WTC11 (cell line): ENCODE data around the gene DACT1.

Experiments
- ATF1 ChIP-seq: sonication (generic); formaldehyde crosslinking; IDR thresholded peaks from 2 replicates; pipeline ENCODE4 v1.8.1; 2023; ENCODE audit warnings: mild to moderate bottlenecking, moderate library complexity, missing genetic modification reagents
- CTCF ChIP-seq: fragments of 200-600 bp; IDR thresholded peaks from 2 replicates; pipeline ENCODE4 v1.8.0; 2022; ENCODE audit warnings: antibody characterized with exemption
- SP1 ChIP-seq: sonication (generic); formaldehyde crosslinking; conservative IDR thresholded peaks from 2 replicates; pipeline ENCODE4 v1.8.1; 2022; ENCODE audit warnings: missing genetic modification reagents
- STAT6 ChIP-seq: sonication (generic); formaldehyde crosslinking; conservative IDR thresholded peaks from 2 replicates; pipeline ENCODE4 v1.8.1; 2023; ENCODE audit warnings: mild to moderate bottlenecking, low read depth, missing genetic modification reagents, moderate library complexity
- ZNF138 ChIP-seq: sonication (generic); formaldehyde crosslinking; conservative IDR thresholded peaks from 2 replicates; pipeline ENCODE4 v1.8.1; 2022; ENCODE audit warnings: mild to moderate bottlenecking, moderate library complexity, missing genetic modification reagents
- ZNF263 ChIP-seq: sonication (generic); formaldehyde crosslinking; IDR thresholded peaks from 2 replicates; pipeline ENCODE4 v1.8.1; 2022; ENCODE audit warnings: low read depth, mild to moderate bottlenecking, moderate library complexity, missing genetic modification reagents
- TF ChIP-seq, protein P1 (sequence below): sonication (generic); formaldehyde crosslinking; IDR thresholded peaks from 2 replicates; pipeline ENCODE4 v1.8.1; 2023; ENCODE audit warnings: mild to moderate bottlenecking, missing genetic modification reagents
- TF ChIP-seq, protein P2 (sequence below): sonication (generic); formaldehyde crosslinking; IDR thresholded peaks from 2 replicates; pipeline ENCODE4 v1.8.1; 2023; ENCODE audit warnings: mild to moderate bottlenecking, missing genetic modification reagents, moderate library complexity
- TF ChIP-seq, protein P3 (sequence below): sonication (generic); formaldehyde crosslinking; IDR thresholded peaks from 2 replicates; pipeline ENCODE4 v1.8.1; 2023; ENCODE audit warnings: mild to moderate bottlenecking, missing genetic modification reagents, moderate library complexity

- TF ChIP-seq ATF1 (CRISPR knock-in tag) (no peak), STAT6 (CRISPR knock-in tag) (no peak), ZNF263 (no peak), SP1 (CRISPR knock-in tag) (no peak), CTCF (no peak), ZNF138 (CRISPR knock-in tag) (no peak)
- TF ChIP-seq, protein P1, sequence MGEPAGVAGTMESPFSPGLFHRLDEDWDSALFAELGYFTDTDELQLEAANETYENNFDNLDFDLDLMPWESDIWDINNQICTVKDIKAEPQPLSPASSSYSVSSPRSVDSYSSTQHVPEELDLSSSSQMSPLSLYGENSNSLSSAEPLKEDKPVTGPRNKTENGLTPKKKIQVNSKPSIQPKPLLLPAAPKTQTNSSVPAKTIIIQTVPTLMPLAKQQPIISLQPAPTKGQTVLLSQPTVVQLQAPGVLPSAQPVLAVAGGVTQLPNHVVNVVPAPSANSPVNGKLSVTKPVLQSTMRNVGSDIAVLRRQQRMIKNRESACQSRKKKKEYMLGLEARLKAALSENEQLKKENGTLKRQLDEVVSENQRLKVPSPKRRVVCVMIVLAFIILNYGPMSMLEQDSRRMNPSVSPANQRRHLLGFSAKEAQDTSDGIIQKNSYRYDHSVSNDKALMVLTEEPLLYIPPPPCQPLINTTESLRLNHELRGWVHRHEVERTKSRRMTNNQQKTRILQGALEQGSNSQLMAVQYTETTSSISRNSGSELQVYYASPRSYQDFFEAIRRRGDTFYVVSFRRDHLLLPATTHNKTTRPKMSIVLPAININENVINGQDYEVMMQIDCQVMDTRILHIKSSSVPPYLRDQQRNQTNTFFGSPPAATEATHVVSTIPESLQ (CRISPR knock-in tag), result no peak
- TF ChIP-seq, protein P2, sequence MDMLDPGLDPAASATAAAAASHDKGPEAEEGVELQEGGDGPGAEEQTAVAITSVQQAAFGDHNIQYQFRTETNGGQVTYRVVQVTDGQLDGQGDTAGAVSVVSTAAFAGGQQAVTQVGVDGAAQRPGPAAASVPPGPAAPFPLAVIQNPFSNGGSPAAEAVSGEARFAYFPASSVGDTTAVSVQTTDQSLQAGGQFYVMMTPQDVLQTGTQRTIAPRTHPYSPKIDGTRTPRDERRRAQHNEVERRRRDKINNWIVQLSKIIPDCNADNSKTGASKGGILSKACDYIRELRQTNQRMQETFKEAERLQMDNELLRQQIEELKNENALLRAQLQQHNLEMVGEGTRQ (CRISPR knock-in tag), result no peak
- TF ChIP-seq, protein P3, sequence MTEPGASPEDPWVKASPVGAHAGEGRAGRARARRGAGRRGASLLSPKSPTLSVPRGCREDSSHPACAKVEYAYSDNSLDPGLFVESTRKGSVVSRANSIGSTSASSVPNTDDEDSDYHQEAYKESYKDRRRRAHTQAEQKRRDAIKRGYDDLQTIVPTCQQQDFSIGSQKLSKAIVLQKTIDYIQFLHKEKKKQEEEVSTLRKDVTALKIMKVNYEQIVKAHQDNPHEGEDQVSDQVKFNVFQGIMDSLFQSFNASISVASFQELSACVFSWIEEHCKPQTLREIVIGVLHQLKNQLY, result no peak
These were observed 40.7 kb upstream of the DACT1 start for GRCh38 chr14:58597041-58597440.
